GM21717 (cell line): Measurements from ENCODE around the gene SYNPR.
"Not testable (repeated sequence)": the region's sequence is repeated elsewhere in the genome, so short reads cannot be mapped to it uniquely, and the experiment has no call there.

Experiments
- ATAC-seq: cut with Tn5 transposase; IDR thresholded peaks from one replicate; pipeline ENCODE4 v1.9.1; 2021; ENCODE audit warnings: mild to moderate bottlenecking, moderate library complexity; ENCODE audit not compliant: unreplicated experiment

SYNPR gene

DNA sequence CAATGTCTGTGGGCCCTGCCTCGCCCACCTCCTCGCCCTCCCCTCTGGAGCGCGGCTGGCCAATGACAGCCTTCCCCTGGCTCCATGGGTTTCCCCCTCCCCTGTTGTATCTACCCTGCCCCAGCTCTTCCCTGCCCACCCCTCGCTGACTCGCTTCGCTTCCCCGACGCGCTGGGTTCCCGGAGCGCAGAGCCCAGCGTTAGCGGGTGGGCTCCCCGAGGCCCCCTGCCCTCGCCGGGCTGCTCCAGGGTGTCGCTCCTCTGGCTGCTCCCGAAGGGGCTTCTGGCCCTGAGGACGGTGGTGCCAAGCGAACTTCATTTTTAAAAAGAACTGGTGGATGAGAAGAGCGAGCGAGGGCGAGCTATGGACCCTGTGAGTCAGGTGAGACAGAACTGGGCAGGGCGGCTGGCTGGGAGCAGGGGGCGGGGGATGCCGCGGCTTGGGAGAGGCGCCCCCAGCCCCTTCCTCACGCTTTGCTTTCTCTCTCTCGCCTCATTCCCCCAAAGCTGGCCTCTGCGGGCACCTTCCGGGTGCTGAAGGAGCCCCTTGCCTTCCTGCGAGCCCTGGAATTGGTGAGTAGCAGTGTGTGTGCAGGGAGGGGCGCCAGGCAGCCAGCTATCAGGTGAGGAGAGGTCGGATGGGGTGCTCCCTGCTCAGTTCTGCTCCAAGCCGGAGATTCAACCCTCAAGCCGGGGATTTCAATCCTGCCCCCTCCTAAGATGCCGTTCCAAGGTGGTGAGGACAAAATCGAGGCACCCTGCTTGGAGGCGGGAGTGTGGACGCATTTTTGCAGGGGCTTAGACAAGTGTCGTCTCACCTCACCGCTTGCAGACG is at the start of gene SYNPR:
Gene SYNPR (plus strand): TSS at position 138 of the 834 bp plus-strand sequence.
- no peak for ATAC-seq

DNA sequence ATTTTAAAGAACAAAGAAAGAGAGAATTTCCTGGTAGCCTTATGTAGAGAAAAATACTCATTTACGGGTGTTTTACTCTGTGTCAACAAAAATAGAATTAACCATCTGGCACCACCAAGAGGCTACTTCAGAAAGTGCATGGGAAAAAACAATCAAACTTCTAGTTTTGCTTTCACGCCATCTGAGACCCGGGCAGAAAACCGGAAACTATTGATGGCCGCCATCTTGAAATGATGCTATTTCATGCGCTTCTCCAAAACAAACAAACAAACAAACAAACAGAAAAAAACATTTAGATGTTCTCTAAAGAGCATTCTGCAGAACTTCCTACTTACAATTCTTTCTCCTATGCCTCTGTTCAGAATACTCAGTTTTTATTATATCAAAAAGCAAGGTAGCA is 49.4 kb upstream of the SYNPR start:
- peak; percentile 85 for ATAC-seq

DNA sequence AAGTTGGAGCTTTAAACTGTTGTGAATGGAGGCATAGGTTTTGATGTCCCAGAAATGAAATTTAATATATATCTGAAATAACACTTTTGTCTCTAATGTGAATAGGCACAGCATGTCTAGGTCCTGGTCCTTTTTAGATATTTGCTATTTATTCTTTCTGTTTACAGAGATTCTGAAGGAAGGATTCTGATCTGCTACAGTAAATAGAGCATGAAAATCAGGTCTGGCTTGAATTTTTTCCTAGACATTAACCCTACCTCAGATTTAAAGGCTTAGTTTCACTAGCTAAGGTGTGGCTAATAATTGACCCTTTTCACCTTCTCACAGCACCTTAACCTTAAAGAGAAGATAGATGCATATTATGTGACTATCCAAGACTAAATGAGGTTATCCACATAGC is 48.0 kb upstream of the SYNPR start:
- ATAC-seq = no peak

DNA sequence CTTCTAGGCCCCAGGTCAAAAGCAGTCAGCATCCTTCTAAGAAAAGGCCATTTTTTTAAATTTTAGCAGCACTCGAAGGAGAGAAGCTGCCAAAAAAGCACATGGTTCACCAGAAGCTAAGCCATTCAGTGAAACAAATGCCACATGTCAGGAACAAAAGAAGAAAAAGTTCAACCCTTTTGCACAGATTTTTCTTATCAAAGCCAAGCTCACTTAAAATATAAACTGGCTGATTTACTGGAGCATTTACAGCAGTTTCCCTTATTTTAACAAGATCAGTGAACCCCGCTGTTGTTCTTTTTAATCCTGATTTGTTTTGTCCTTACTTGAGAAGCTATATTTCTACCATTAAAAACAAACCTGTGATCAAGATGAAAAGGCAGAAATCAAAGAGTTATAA is 46.5 kb upstream of the SYNPR start:
- no peak for ATAC-seq

DNA sequence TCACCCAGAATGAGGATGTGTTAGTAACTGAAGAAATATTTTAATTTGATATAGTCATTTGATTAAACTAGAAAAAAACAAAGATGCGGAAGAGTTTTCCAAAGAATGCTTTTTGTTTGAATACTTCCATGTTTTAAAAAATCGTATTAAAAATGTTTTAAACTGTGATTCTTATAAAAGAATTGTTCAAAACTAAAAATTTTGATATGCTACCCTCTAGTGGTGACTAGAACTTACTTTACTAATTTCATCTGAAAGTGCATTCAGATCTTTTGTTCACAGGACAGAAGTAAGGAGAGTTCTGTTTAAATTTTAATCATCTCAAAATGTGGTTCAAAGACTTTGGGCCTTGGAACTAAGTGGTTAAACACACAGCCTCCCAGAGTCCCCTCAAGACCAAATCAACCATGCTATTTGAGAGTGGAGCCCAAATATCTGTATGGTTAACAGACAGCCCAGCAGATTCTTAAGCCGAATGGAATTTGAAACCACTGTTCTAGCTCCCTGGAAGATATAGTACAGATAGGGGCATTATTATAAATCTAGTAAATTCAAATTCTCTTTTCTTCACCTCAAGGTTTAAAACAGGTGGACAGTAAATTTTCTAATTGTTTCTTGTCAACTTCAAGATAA is 45.2 kb upstream of the SYNPR start:
- no peak for ATAC-seq

DNA sequence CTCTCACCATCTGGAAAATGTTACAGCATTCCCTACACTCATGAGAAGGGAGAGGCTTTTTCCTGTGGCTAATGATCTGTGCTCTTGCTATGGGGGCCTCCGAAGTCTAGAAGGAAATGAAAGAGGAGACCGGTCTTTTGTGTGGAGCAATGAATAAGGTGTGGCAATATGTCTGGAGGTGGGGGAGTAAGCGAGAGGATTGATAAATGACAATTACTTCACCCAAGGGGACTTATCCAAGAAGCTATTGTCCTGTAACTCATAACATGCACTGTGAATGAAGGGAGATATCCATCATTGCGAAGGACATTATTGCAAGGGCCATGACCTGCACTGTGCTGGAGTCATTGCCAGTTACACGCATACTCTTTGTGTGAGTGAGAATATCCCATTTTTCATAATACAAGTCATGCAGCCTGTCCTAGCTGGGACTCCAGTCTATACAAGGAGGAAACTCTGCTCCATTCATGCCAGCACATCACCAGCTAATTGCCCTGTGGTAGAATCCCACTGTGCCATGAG is 37.7 kb upstream of the SYNPR start:
- no peak for ATAC-seq

DNA sequence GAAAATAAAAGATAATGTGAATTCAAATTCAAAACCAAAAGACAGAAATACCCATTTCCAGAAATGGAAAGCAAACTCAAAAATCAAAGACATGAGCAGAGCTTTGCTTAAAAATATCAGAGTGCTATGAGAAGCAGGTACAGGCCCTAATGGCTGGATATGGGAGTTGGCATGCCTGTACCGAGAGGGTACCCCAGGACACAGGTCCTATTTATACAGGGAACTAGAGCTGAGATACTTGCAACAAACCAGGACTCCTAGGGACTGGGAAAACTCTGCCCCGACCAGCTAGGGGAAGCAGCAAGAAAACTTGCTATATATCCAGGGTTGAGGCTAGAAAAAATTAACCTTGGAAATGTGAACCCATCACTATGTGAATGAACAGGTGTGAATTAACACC is 36.0 kb upstream of the SYNPR start:
- no peak for ATAC-seq

DNA sequence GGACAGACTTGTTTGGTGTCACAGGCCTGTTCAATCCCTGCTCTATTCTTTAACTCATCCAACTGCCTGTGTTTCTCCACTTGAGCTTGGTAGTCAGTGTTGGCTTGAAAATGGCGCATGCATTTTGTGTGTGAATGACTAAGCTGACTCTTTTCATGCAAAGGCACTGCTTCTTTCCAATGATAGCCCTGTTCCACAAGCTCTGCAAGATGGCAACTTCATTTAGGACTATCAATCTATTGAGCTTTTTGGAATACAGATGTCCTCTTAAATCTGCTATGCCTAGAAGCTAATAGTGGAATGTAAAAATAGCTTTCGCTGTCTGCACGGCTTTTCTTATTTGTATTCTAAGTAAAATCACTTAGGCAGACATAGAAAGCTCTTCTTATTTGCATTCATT is 33.6 kb upstream of the SYNPR start:
- ATAC-seq = no peak

DNA sequence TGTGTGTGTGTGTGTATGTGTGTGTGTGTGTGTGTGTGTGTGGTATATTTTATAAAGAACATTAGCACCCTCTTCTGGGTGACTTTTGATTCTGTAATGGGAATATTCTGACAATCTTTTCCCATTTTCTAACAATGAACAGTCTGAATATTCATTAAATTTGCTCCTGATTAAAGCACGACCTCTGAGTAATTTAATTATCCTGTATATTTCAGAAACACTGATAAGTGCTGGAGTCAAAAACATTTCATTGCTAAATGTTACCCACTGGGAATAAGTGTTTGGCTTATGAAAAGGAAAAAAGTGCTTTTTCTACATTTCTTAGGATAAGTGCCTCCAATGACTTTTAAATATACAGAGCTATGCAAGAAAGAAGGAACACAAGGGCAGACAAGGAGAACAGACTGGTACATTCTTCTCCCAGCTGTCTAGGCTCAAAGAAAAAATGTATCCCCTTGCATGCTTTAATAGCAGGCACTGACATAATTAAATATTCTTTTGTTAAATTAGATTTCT is 32.3 kb upstream of the SYNPR start:
- ATAC-seq = no peak

DNA sequence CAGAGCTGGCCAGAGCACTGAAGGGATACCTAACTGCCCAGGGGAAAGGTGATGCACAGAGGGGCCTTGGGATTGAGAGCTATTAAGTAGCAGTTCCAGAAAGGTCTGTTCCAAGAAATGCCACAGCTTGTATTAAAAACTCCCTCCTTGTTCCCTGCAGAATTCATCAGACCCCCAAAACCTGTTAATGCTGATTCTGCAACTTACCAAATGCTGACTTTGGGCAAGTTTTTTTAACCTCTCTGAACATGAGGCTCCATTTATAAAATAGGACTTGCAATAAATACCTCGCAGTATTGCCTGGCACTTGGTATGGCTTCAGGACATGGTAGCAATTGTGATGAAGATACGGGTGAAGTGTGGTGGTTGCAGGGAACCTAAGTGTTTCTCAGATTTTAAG is 30.1 kb upstream of the SYNPR start:
- no peak for ATAC-seq

DNA sequence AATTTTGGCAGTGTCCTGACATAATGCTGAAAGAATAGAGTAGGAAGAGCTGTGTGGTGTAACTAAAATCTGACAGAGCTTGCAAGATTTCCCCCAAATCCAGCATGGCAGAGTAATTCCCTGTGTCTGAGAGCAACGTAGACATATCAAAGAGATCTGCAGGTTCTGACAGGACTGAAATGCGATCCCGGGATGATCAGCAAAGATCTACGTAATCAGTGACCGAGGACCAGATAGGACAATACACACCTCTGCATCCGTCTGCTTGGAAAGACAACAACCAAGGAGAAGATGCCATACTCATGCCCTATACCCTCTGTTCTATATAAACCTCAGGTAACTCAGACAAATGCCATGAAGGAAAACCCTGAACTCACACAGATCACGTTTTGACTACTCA is 26.6 kb upstream of the SYNPR start:
- no peak for ATAC-seq

DNA sequence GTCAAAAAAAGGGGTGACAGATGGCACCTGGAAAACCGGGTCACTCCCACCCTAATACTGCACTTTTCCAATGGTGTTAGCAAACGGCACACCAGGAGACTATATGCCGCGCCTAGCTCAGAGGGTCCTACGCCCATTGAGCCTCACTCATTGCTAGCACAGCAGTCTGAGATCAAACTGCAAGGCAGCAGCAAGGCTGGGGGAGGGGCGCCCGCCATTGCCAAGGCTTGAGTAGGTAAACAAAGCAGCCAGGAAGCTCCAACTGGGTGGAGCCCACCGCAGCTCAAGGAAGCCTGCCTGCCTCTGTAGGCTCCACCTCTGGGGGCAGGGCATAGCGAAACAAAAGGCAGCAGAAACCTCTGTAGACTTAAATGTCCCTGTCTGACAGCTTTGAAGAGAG is 22.3 kb upstream of the SYNPR start:
- ATAC-seq = not testable (repeated sequence)

DNA sequence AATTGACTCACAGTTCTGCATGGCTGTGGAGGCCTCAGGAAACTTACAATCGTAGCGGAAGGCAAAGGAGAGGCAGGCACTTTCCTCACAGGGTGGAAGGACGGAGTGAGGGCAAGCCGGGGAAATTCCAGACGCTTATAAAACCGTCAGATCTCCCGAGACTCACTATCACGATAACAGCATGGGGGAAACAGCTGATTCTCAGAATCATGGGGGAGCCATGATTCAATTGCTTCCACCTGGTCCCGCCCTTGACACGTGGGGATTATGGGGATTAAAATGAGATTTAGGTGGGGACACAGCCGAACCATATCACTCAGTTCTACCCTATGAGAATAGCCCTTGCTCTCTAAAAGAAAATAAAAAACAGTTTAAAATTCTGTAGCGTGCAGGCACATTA is 13.4 kb upstream of the SYNPR start:
- ATAC-seq = no peak

DNA sequence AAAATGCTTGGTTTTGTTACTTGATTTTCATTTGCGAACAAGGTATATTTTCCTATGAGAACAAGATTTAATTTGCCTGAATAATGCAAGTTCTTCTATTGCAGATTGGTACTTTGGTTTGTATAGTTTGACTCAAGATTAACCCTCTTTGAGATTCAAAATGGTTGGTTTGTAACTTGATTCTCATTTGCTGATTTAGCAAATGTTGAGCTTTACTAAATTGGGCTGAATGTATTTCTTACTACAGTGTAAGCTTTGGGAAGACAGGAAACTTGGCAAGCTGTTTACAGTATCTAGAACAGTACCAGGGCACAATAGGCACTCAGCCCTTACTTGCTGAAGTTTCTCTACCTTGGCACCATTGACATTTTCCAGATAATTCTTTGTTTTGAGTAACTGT is 3.7 kb upstream of the SYNPR start:
- ATAC-seq = no peak

DNA sequence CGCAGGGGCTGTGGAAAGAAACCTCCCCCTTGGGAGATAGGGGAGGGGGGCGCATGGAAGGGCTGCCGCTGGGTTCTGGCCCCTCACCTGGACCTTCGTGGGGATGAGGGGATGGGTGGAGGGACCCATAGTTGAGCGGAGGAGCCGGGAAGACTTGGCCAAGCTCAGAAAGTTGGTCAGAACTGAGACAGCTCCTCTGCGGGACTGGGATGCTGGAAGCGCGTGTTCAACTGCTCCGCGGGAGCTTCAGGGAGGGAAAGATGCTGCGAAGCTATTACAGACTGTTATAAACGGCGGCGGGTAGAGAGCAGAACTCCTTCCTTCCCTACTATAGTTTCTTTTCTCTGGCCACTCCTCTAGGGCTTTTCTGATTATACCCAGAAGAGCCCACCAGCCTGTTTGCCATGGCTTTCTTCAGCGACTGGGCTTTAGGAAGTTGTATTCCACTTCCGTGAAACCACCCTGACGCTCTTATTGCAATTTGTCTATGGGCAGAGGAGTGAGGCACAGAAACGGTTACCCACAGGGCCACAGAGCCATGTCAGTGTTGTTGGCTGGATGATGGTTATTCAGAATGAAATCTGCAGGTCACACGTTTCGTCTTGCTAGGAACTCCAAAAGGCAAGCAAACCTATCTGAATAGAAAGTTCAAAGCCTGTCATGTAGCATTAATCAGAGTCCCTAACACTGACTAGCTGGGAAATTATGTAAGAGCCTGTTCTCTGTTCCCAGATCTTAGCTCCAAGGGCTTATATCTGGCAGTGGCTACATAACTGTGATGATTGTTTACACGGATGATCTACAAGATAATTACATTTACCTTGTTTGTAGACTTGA is 1.1 kb downstream of the SYNPR start:
- no peak for ATAC-seq

DNA sequence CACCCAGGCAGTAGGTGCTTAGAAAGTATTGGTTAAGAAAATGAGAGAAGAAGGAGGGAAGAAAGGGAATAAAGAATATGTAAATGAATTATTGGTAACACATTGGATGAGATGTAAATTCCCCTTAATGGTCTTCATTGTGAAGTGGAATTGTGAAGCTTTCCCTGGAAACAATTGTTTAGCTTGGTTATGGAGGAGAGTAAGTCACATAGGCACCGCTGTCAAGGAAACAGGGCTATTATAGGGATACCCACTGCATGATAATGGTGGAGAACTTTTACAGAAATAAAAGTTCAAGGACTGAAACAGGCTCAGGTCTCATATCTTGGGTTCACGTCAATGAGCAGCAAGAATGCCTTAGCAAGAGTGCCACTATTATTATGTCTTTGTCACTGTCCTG is 9.5 kb downstream of the SYNPR start:
- no peak for ATAC-seq

DNA sequence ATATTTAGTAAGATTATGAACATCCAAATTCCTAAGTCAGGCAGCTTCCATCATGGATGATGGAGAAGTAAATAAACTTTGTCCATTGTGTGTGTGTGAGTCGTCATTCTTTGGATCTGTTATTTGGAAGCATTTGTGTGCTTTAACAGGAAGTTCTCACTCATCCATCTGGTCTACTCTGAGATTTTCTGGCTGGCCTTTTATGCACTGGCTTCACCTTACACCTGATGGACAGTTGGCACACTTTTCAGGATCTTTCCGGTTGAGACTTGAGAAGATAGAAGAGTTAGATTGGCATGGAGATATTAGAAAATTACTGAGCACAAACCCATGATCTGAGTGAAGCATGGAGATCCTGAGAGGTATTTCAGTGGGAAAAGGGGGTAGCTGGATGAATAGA is 12.6 kb downstream of the SYNPR start:
- no peak for ATAC-seq

DNA sequence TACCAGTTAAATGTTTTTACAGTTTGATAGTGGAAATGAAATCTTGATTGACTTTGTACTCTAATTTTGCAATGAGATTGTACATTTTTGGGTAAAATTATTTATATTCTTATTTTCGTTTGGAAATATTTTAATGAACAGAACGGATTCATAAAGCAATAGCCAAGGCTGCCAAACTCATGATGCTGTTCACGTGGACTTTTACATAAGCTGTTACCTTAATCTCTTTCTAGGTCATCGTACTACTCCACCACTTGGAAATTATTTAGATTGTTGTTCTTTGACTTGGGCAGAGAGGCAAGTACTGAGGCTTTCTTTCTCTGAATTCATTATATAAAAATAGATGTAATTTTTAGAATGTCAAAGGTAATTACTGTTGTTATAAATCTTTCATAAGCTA is 16.2 kb downstream of the SYNPR start:
- ATAC-seq = no peak

DNA sequence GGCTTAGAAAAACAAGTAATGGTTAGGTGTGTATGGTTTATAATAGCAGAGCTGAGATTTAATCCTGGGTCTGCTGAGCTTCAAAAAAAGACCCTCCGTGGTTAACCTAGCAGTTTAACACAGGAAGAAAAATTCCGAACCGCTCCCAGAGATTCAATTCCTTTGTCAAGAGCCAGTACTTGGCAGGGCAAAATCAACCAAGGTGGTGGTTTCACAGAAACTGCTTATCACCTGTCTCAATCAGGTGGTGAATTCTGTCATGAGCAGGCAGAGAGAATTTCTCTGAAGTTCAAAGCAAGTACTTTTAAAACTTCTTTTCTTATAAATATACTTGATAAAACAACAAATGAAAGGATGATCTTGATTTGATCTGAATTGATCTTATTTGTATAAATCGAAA is 17.2 kb downstream of the SYNPR start:
- no peak for ATAC-seq

DNA sequence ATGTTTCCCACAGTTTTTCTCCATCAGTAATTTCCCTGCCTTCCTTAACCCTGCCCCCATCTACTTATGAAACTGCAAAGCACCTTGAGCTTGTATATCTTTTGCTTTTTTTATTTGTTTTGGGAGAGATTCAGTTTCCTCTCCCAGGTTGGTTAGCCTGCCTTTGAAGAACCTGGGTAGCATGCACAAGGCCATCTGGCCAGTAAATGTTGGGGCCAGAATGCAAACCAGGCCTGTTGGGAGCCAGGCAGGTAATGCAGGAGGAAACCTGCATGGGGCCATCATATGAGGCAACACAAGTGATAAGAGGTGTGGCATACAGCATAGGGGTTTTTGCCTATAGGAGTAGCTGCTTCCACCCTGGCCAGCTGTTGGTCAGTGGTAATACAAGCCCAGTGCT is 17.7 kb downstream of the SYNPR start:
- no peak for ATAC-seq

DNA sequence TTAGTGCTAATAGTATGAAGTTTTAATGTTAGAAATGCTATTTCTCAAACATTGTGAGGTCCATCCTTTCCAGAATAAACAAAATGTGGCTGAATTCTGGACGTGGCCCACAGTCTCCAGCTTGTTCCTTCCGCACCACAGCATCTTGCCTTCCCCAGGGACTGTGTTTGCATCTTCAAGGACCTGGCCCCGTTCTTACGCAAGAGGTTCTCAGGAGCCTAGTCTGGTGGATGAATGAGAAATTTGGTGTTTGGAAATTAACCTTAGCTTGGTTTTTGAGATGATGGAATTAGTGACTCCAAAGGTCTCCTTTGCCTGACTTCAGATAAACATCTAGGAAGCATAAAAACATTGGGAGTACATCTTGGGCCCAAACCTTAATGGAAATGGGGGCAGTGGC is 18.1 kb downstream of the SYNPR start:
- ATAC-seq = no peak
